Measurements from ENCODE around the gene ACSL5. TPM values are rescaled to one million over a fixed set of nuclear protein-coding genes. Genes with fewer than 3 reads are reported as not detected.
"Not testable (repeated sequence)": the region's sequence is repeated elsewhere in the genome, so short reads cannot be mapped to it uniquely, and the experiment has no call there.

The ACSL5 gene
- total and polyA plus RNA-seq, 3 experiments from 2014 or later = 53.3 to 85.5 (median 53.7) TPM

GRCh38 chr10:112365451-112365850, 8.5 kb upstream of the ACSL5 start:
- Histone ChIP-seq H3K4me1 (ENCODE audit: insufficient read depth, low read length) (peaks cover 10% of the 10 kb centered on the region), H3K9me3 (ENCODE audit: low read length) (no peaks in the 10 kb centered on the region), H3K27ac (ENCODE audit: low read depth, low read length) (no peak overlapping the region), H3K4me3 (ENCODE audit: low read length) (no peak overlapping the region), H3K27me3 (ENCODE audit: insufficient read depth, low read length, poor library complexity, severe bottlenecking) (no peaks in the 10 kb centered on the region), H3K36me3 (ENCODE audit: insufficient read depth, low read length) (no peaks in the 10 kb centered on the region)
- ChIA-PET CTCF (interaction anchor here (1.0 to 2.7 kb wide), 2 partner anchors 9 to 107 kb away, joined by 3 to 12 read pairs; partner anchors contain the start of gene ACSL5), POLR2A (interaction anchor here (1.7 kb wide), 1 partner anchor 10 kb away, joined by 7 read pairs; no protein-coding TSS in a partner anchor)
- H3K27ac Mint-ChIP-seq = no peak overlapping the region
- no peak for DNase-seq
- no peak overlapping the region for H3K4me3 Mint-ChIP-seq
- H3K36me3 Mint-ChIP-seq = no peaks in the 10 kb centered on the region
- peaks cover 0 to 5% of the 10 kb centered on the region in 2 donors for H3K27me3 Mint-ChIP-seq
- peaks cover 16 to 31% (median 24%) of the 10 kb centered on the region in 3 donors for H3K4me1 Mint-ChIP-seq
- H3K9me3 Mint-ChIP-seq = no peaks in the 10 kb centered on the region

- CTCF ChIA-PET = interaction anchor here (2.5 kb wide), 1 partner anchor 52 kb away, joined by 7 read pairs; no protein-coding TSS in a partner anchor
- H3K36me3 Mint-ChIP-seq = peaks cover 0 to 4% (median 0%) of the 10 kb centered on the region in 3 donors
- H3K4me1 ChIP-seq (ENCODE audit: insufficient read depth, low read length) = peaks cover 10% of the 10 kb centered on the region
Observed at GRCh38 chr10:112366992-112367391, 6.9 kb upstream of the ACSL5 start.

GRCh38 chr10:112367516-112367915, 6.4 kb upstream of the ACSL5 start:
- H3K4me1 Mint-ChIP-seq = peaks cover 25 to 52% (median 38%) of the 10 kb centered on the region in 3 donors
- H3K36me3 Mint-ChIP-seq = peaks cover 0 to 4% (median 0%) of the 10 kb centered on the region in 3 donors
- Histone ChIP-seq H3K4me3 (ENCODE audit: low read length) (no peak overlapping the region), H3K9me3 (ENCODE audit: low read length) (no peaks in the 10 kb centered on the region), H3K27ac (ENCODE audit: low read depth, low read length) (no peak overlapping the region), H3K36me3 (ENCODE audit: insufficient read depth, low read length) (no peaks in the 10 kb centered on the region), H3K4me1 (ENCODE audit: insufficient read depth, low read length) (peaks cover 10% of the 10 kb centered on the region), H3K27me3 (ENCODE audit: insufficient read depth, low read length, poor library complexity, severe bottlenecking) (no peaks in the 10 kb centered on the region)
- CTCF ChIA-PET = interaction anchor here (2.5 kb wide), 1 partner anchor 52 kb away, joined by 7 read pairs; no protein-coding TSS in a partner anchor
- peaks cover 0 to 2% (median 0%) of the 10 kb centered on the region in 5 donors for H3K9me3 Mint-ChIP-seq
- peak overlapping the region in 6 of 7 donors; percentile 16 to 65 (median 36) for H3K4me3 Mint-ChIP-seq
- DNase-seq = no peak
- POLR2A ChIA-PET = interaction anchor here (0.5 kb wide), 1 partner anchor 384 kb away, joined by 3 read pairs; no protein-coding TSS in a partner anchor
- peak overlapping the region in 6 of 8 donors; percentile 5 to 80 (median 66) for H3K27ac Mint-ChIP-seq
- H3K27me3 Mint-ChIP-seq = peaks cover 0 to 7% of the 10 kb centered on the region in 2 donors

More at GRCh38 chr10:112366992-112367391, 6.9 kb upstream of the ACSL5 start:
- H3K27me3 Mint-ChIP-seq = peaks cover 0 to 7% of the 10 kb centered on the region in 2 donors
- H3K4me1 Mint-ChIP-seq = peaks cover 22 to 46% (median 32%) of the 10 kb centered on the region in 3 donors
- Histone ChIP-seq H3K9me3 (ENCODE audit: low read length) (no peaks in the 10 kb centered on the region), H3K4me3 (ENCODE audit: low read length) (no peak overlapping the region), H3K36me3 (ENCODE audit: insufficient read depth, low read length) (no peaks in the 10 kb centered on the region), H3K27me3 (ENCODE audit: insufficient read depth, low read length, poor library complexity, severe bottlenecking) (no peaks in the 10 kb centered on the region), H3K27ac (ENCODE audit: low read depth, low read length) (no peak overlapping the region)
- H3K9me3 Mint-ChIP-seq = peaks cover 0 to 2% (median 0%) of the 10 kb centered on the region in 5 donors
- POLR2A ChIA-PET = interaction anchor here (0.5 to 1.7 kb wide), 2 partner anchors 9 to 385 kb away, joined by 3 to 7 read pairs; no protein-coding TSS in a partner anchor
- no peak for DNase-seq
- peak overlapping the region in 6 of 8 donors; percentile 5 to 80 (median 48) for H3K27ac Mint-ChIP-seq
- peak overlapping the region in 6 of 7 donors; percentile 16 to 79 (median 36) for H3K4me3 Mint-ChIP-seq

GRCh38 chr10:112369495-112370423, 4.2 kb upstream of the ACSL5 start:
- no peaks in the 10 kb centered on the region for H3K9me3 ChIP-seq (ENCODE audit: low read length)
- peak overlapping the region; percentile 58 to 98 (median 88) for H3K27ac Mint-ChIP-seq
- H3K27ac ChIP-seq (ENCODE audit: low read depth, low read length) = peak overlapping the region; percentile 38
- H3K9me3 Mint-ChIP-seq = peaks cover 0 to 2% (median 0%) of the 10 kb centered on the region in 5 donors
- ChIA-PET CTCF (interaction anchor here (0.7 to 0.8 kb wide), 2 partner anchors 14 to 1489 kb away, joined by 3 read pairs; no protein-coding TSS in a partner anchor), POLR2A (interaction anchor here (1.3 kb wide), 1 partner anchor 77 kb away, joined by 6 read pairs; the partner anchor contains the start of genes VTI1A and ZDHHC6)
- peak overlapping the region; percentile 38 to 90 (median 60) for H3K4me3 Mint-ChIP-seq
- H3K27me3 Mint-ChIP-seq = peaks cover 0 to 5% of the 10 kb centered on the region in 2 donors
- H3K27me3 ChIP-seq (ENCODE audit: insufficient read depth, low read length, poor library complexity, severe bottlenecking) = no peaks in the 10 kb centered on the region
- peaks cover 39 to 70% (median 55%) of the 10 kb centered on the region in 3 donors for H3K4me1 Mint-ChIP-seq
- peaks cover 0 to 4% (median 0%) of the 10 kb centered on the region in 3 donors for H3K36me3 Mint-ChIP-seq
- DNase-seq = peak in 3 of 5 donors; percentile 48 to 79 (median 65)
- peaks cover 20% of the 10 kb centered on the region for H3K4me1 ChIP-seq (ENCODE audit: insufficient read depth, low read length)
- H3K36me3 ChIP-seq (ENCODE audit: insufficient read depth, low read length) = no peaks in the 10 kb centered on the region
- no peak overlapping the region for H3K4me3 ChIP-seq (ENCODE audit: low read length)

GRCh38 chr10:112370424-112370819, 3.5 kb upstream of the ACSL5 start:
- no peak for DNase-seq
- Mint-ChIP-seq H3K9me3 (peaks cover 0 to 2% (median 0%) of the 10 kb centered on the region in 5 donors), H3K4me1 (peaks cover 45 to 77% (median 62%) of the 10 kb centered on the region in 3 donors), H3K36me3 (peaks cover 0 to 4% (median 3%) of the 10 kb centered on the region in 3 donors), H3K27me3 (peaks cover 0 to 2% of the 10 kb centered on the region in 2 donors), H3K4me3 (peak overlapping the region in 2 of 7 donors; percentile 33 to 46), H3K27ac (peak overlapping the region in 5 of 8 donors; percentile 25 to 74 (median 39))
- CTCF ChIA-PET = interaction anchor here (2.0 to 2.4 kb wide), 2 partner anchors 17 to 19 kb away, joined by 7 to 8 read pairs; no protein-coding TSS in a partner anchor
- Histone ChIP-seq H3K27ac (ENCODE audit: low read depth, low read length) (no peak overlapping the region), H3K4me1 (ENCODE audit: insufficient read depth, low read length) (peaks cover 27% of the 10 kb centered on the region), H3K36me3 (ENCODE audit: insufficient read depth, low read length) (no peaks in the 10 kb centered on the region), H3K27me3 (ENCODE audit: insufficient read depth, low read length, poor library complexity, severe bottlenecking) (no peaks in the 10 kb centered on the region), H3K4me3 (ENCODE audit: low read length) (no peak overlapping the region), H3K9me3 (ENCODE audit: low read length) (no peaks in the 10 kb centered on the region)
- POLR2A ChIA-PET = no interaction called here

GRCh38 chr10:112371326-112371725, 2.6 kb upstream of the ACSL5 start:
- DNase-seq; H3K27me3 ChIP-seq (ENCODE audit: insufficient read depth, low read length, poor library complexity, severe bottlenecking); H3K27me3 Mint-ChIP-seq; H3K36me3 ChIP-seq (ENCODE audit: insufficient read depth, low read length); POLR2A ChIA-PET; H3K9me3 ChIP-seq (ENCODE audit: low read length); H3K4me3 ChIP-seq (ENCODE audit: low read length); H3K27ac ChIP-seq (ENCODE audit: low read depth, low read length); H3K9me3 Mint-ChIP-seq: not testable (repeated sequence)
- peaks cover 28% of the 10 kb centered on the region for H3K4me1 ChIP-seq (ENCODE audit: insufficient read depth, low read length)
- peak overlapping the region in 4 of 7 donors; percentile 2 to 61 (median 25) for H3K4me3 Mint-ChIP-seq
- H3K4me1 Mint-ChIP-seq = peaks cover 54 to 84% (median 71%) of the 10 kb centered on the region in 3 donors
- CTCF ChIA-PET = interaction anchor here (2.0 to 2.4 kb wide), 2 partner anchors 16 to 18 kb away, joined by 7 to 8 read pairs; no protein-coding TSS in a partner anchor
- H3K36me3 Mint-ChIP-seq = peaks cover 2 to 12% (median 4%) of the 10 kb centered on the region in 3 donors
- H3K27ac Mint-ChIP-seq = peak overlapping the region in 7 of 8 donors; percentile 15 to 76 (median 46)

GRCh38 chr10:112372182-112372810, 1.6 kb upstream of the ACSL5 start:
- POLR2A ChIA-PET = interaction anchor here (0.5 to 0.9 kb wide), 2 partner anchors 14 to 17 kb away, joined by 3 to 4 read pairs; no protein-coding TSS in a partner anchor
- H3K4me1 ChIP-seq (ENCODE audit: insufficient read depth, low read length) = peaks cover 38% of the 10 kb centered on the region
- peak overlapping the region in 5 of 7 donors; percentile 6 to 58 (median 33) for H3K4me3 Mint-ChIP-seq

More at GRCh38 chr10:112372182-112372810, 1.6 kb upstream of the ACSL5 start:
- peak in 1 of 5 donors; percentile 49 for DNase-seq
- not testable (repeated sequence) for H3K9me3 ChIP-seq (ENCODE audit: low read length); H3K27ac ChIP-seq (ENCODE audit: low read depth, low read length); H3K9me3 Mint-ChIP-seq; H3K36me3 ChIP-seq (ENCODE audit: insufficient read depth, low read length); H3K27me3 ChIP-seq (ENCODE audit: insufficient read depth, low read length, poor library complexity, severe bottlenecking); H3K4me3 ChIP-seq (ENCODE audit: low read length); H3K27me3 Mint-ChIP-seq
- peak overlapping the region in 7 of 8 donors; percentile 26 to 86 (median 78) for H3K27ac Mint-ChIP-seq
- CTCF ChIA-PET = interaction anchor here (1.5 to 2.4 kb wide), 3 partner anchors 15 to 62 kb away, joined by 3 to 8 read pairs (median 7); no protein-coding TSS in a partner anchor
- H3K36me3 Mint-ChIP-seq = peaks cover 2 to 15% (median 4%) of the 10 kb centered on the region in 3 donors
- H3K4me1 Mint-ChIP-seq = peaks cover 61 to 88% (median 75%) of the 10 kb centered on the region in 3 donors
